22Rv1 (cell line): ENCODE data around the gene NFKB1.
"Not testable (repeated sequence)": the region's sequence is repeated elsewhere in the genome, so short reads cannot be mapped to it uniquely, and the experiment has no call there.

Experiments used
- H3K27ac ChIP-seq: fragments of 450-650 bp; 2 replicates; pipeline ENCODE4 v1.5.1; 2017
- ZFX ChIP-seq: fragments of 450-650 bp; IDR thresholded peaks from 2 replicates; pipeline ENCODE4 v1.6.1; 2017; ENCODE audit warnings: antibody characterized with exemption, borderline replicate concordance
- TF ChIP-seq, protein P1 (sequence below): fragments of 450-650 bp; IDR thresholded peaks from 2 replicates; pipeline ENCODE4 v1.5.1; 2017; ENCODE audit warnings: mild to moderate bottlenecking

NFKB1 gene

DNA sequence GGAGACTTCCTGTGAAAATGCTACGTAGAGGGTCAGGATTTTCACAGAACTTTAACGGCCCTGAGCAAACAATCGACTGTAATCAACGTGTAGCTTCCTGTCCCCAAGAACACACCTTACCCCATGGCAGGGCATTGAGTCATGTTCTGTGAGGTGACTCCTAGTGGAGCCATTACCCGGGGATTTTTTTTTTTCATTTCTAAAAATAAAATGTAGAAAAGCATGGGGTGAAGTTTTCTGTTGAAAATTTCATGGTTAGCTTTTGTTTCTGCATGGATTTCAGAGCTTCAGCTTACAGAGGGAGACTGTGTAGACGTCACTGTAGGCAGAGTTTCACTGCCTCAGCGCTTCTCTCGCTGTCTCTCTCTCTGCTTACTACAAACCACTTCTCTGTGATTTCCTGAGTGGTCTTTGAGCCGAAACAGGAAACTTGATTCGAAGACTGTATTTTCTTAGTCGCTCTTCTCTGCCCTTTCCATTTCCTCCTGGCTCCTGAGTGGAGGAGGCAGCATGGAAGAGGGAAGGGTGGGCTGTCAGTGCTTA, 111.7 kb downstream of the NFKB1 start:
- TF ChIP-seq, protein P1, sequence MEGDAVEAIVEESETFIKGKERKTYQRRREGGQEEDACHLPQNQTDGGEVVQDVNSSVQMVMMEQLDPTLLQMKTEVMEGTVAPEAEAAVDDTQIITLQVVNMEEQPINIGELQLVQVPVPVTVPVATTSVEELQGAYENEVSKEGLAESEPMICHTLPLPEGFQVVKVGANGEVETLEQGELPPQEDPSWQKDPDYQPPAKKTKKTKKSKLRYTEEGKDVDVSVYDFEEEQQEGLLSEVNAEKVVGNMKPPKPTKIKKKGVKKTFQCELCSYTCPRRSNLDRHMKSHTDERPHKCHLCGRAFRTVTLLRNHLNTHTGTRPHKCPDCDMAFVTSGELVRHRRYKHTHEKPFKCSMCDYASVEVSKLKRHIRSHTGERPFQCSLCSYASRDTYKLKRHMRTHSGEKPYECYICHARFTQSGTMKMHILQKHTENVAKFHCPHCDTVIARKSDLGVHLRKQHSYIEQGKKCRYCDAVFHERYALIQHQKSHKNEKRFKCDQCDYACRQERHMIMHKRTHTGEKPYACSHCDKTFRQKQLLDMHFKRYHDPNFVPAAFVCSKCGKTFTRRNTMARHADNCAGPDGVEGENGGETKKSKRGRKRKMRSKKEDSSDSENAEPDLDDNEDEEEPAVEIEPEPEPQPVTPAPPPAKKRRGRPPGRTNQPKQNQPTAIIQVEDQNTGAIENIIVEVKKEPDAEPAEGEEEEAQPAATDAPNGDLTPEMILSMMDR, result no peak
- no peak for TF ChIP-seq ZFX
- H3K27ac ChIP-seq, result no peak overlapping the region

DNA sequence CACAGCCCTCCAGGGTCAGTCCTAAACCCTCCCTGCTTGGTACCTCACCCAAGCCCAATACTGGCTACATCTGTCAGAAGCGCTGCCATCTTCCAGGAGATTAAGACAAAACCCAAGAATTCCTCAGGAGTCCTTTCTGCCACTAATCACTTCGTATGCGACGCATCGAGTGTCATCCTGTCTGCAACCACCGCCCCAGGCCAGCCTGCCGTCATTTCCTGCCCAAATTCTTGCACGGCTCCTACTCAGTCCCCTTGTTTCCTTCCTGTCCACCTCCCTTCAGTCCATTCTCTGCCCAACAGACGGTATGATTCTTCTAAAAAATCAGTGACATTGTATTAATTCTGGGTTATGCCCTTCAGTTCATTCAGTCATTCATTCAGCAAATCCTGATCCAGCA, 113.6 kb downstream of the NFKB1 start:
- TF ChIP-seq, protein P1, result no peak
- no peak for TF ChIP-seq ZFX
- H3K27ac ChIP-seq, result no peak overlapping the region

- TF ChIP-seq, protein P1, result no peak
- H3K27ac ChIP-seq, result no peak overlapping the region
Measured at GRCh38 chr4:102616636-102617035, 115.5 kb downstream of the NFKB1 start.

DNA sequence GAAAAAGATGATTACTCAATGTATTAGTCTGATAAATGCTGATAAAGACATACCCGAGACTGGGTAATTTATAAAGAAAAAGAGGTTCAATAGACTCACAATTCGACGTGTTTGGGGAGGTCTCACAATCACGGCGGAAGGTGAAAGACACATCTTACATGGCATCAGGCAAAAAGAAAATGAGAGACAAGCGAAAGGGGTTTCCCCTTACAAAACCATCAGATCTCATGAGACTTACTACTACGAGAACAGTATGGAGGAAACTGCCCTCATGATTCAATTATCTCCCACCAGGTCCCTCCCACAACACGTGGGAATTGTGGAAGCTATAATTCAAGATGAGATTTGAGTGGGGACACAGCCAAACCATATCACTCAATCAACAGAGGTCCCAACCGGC, 117.9 kb downstream of the NFKB1 start:
- not testable (repeated sequence) for H3K27ac ChIP-seq

DNA sequence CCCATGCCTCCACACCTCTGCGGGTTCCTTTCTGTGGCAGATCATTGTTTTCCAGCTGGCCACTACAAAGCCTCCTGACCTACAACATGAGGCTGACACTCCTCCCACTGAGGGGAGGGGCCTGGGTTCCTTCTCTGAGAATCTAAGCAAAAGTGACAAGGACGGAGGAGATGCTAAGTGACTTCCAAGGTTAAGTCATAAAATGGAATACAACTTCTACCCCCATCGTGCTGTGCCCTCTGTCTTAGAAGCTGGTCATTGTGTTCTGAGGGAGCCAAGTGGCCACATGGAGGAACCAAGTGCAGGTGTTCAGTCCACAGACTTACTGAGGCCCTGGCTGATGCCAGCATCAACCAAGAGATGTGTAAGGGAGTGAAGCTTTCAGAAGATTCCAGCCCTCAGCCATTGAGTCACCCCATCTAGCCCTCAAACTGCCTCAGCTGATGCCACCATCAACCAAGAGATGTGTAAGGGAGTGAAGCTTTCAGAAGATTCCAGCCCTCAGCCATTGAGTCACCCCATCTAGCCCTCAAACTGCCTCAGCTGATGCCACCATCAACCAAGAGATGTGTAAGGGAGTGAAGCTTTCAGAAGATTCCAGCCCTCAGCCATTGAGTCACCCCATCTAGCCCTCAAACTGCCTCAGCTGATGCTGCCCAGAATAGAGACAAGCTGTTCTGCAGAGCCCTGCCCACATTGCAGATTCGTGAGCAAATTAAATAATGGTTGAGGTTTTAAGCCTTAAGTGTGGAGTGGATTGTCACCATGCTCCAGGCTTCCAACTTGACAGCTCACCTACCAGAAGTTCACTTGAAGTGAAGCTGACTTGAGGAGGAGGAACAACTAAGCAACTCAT, 118.8 kb downstream of the NFKB1 start:
- peak overlapping the region; percentile 53 for H3K27ac ChIP-seq

DNA sequence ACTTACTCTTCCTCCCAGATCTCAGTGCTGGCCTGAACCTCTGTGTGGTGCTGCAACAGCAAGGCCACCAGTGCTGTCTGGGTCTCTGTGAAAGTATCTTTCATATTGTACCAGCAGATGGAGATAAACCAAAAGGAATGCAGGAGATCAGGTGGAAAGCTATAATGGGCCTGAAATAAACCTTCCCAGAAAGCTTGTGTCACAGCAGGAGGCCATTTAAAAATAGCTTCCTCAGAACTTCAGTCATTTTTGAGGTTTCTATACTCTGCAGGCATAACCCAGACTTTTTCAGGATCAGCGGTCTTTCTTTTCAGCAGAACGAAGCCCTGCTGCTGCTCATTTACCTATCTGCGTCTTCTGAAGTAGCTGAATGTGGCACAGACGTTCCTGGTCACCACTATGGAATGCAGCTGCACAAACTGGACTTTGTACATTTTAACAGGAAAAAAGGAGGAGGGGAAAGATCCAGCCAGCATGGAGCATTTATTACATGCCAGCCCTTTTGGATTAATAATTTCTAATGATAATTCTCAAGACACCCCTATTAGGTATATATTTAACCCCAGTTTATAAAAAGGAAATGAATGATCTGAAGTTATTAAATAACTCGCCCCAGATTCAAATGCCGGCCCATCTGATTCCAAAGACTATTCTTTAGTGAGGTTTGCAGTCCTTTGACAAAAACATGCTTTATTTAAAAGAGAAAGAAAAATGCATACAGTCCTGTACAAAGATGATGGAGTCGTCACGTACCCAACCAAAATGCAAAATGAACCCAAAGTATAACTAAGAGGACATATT, 119.7 kb downstream of the NFKB1 start:
- TF ChIP-seq, protein P1, result peak; percentile 73
- TF ChIP-seq ZFX, result no peak
- peak overlapping the region; percentile 53 for H3K27ac ChIP-seq

- no peak overlapping the region for H3K27ac ChIP-seq
- TF ChIP-seq, protein P1, result no peak
Measured at GRCh38 chr4:102623622-102624021, 122.5 kb downstream of the NFKB1 start.

- no peak overlapping the region for H3K27ac ChIP-seq
- TF ChIP-seq ZFX, result no peak
- TF ChIP-seq, protein P1, result no peak
Measured at GRCh38 chr4:102624505-102624904, 123.3 kb downstream of the NFKB1 start.
